Kidney (tissue), 14 donors: ENCODE results near the gene TTC23. TPM values are rescaled to one million over a fixed set of nuclear protein-coding genes. Genes with fewer than 3 reads are reported as not detected.

Experiments used
- DNase-seq, 5 donors: peaks; one replicate each; pipeline ENCODE4 v3.0.0-alpha.2; 2013 to 2020
- FAIRE-seq: peaks from 2 replicates; lab custom pipeline; 2012; peaks lifted over from hg19 to GRCh38; lab: Jason Lieb, UNC
- H3K27ac ChIP-seq, 2 donors: one replicate each; pipeline ENCODE4 v1.7.0; 2013; ENCODE audit warnings: low read depth in 2 of 2, low read length in 2 of 2, inconsistent platforms in 1 of 2
- H3K27me3 ChIP-seq: one replicate; pipeline ENCODE4 v1.7.1; 2013; ENCODE audit warnings: low read length, inconsistent platforms; ENCODE audit not compliant: control insufficient read depth, insufficient read depth
- H3K36me3 ChIP-seq, 3 donors: one replicate each; pipeline versions ENCODE4 v1.7.0 to v1.7.1; 2013; ENCODE audit warnings: low read length in 3 of 3, control low read depth in 1 of 3, inconsistent platforms in 1 of 3; ENCODE audit not compliant: insufficient read depth in 3 of 3, control insufficient read depth in 2 of 3
- H3K4me1 ChIP-seq, 3 donors: one replicate each; pipeline versions ENCODE4 v1.7.0 to v1.7.1; 2013; ENCODE audit warnings: low read length in 3 of 3, inconsistent platforms in 1 of 3, low read depth in 1 of 3; ENCODE audit not compliant: control insufficient read depth in 2 of 3, insufficient read depth in 2 of 3
- H3K4me3 ChIP-seq, 3 donors: one replicate each; pipeline versions ENCODE4 v1.7.0 to v1.8.1; 2013; ENCODE audit warnings: low read length in 3 of 3, control low read depth in 1 of 3, inconsistent platforms in 1 of 3
- H3K9ac ChIP-seq, 3 donors: one replicate each; pipeline versions ENCODE4 v1.7.0 to v1.7.1; 2013; ENCODE audit warnings: low read length in 3 of 3, control low read depth in 1 of 3, inconsistent platforms in 1 of 3
- H3K9me3 ChIP-seq, 3 donors: one replicate each; pipeline versions ENCODE4 v1.7.0 to v1.7.1; 2013; ENCODE audit warnings: low read length in 3 of 3, control low read depth in 1 of 3, inconsistent platforms in 1 of 3; ENCODE audit not compliant: control insufficient read depth in 2 of 3, insufficient read depth in 1 of 3
- intact Hi-C: fragments of 100-400 bp; cut with DNase I; formaldehyde crosslinking; loops from one replicate; pipeline ENCODE4 v1.11.1; 2022
- polyA plus RNA-seq: library from polyadenylated mRNA; stranded (reverse); fragments of 350-450 nt; fragmentation: Illumina TruSeq; extraction: RNeasy Lipid Tissue Mini Kit (QIAGEN cat#74804); gene quantifications from one replicate; pipeline ENCODE4 v1.2.3, GENCODE V29; 2014; ENCODE audit warnings: low read depth, low replicate concordance; ENCODE audit not compliant: insufficient read depth
- total RNA-seq: library from RNA; stranded (reverse); fragmentation: NEBNext Ultra II Directional; extraction: Animal tissue kit (Norgen Biotek cat#: 25700); gene quantifications from one replicate; pipeline ENCODE4 v1.2.1, GENCODE V29; 2021
- TF ChIP-seq, protein P1 (sequence below): IDR thresholded peaks from 3 replicates; pipeline ENCODE4 v1.5.1; 2012; ENCODE audit warnings: mild to moderate bottlenecking, moderate library complexity, borderline replicate concordance; ENCODE audit not compliant: insufficient read depth; ENCODE audit errors: extremely low read depth
- donor health status: control.
- donor health status: control.
- donor health status: control.
- donor health status: control.
- donor health status: control.
- donor health status: DM: yes; HTN: yes; CAD: no.
- donor health status: Normal renal cell carcinoma (clear cell type).

The TTC23 gene
- total and polyA plus RNA-seq, 2 donors from 2014 or later = 11.2 to 23.6 TPM

DNA sequence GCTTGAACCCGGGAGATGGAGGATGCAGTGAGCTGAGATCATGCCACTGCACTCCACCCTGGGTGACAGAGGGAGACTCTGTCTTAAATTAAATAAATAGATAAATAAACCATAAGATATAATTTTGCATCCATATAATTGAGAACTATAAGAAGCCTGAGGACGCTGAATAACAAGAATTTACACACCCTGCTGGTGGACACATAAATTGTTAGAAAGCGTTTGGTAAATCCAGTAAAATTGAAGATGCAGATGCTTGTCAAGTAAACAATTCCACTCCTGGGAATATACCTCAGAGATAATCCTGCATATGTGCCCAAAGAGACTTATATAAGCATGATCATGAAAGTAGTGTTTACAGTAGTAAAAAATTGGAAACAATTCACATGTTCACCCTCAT, 41.7 kb downstream of the TTC23 start:
- no peak overlapping the region for H3K4me3 ChIP-seq
- intact Hi-C loops = no loop called here
- no peak overlapping the region for H3K9ac ChIP-seq
- FAIRE-seq = no peak
- no peaks in the 10 kb centered on the region for H3K27me3 ChIP-seq
- no peak for DNase-seq
- H3K9me3 ChIP-seq = no peaks in the 10 kb centered on the region
- H3K27ac ChIP-seq = no peak overlapping the region
- H3K36me3 ChIP-seq = peaks cover 0 to 4% (median 0%) of the 10 kb centered on the region in 3 donors
- TF ChIP-seq, protein P1, sequence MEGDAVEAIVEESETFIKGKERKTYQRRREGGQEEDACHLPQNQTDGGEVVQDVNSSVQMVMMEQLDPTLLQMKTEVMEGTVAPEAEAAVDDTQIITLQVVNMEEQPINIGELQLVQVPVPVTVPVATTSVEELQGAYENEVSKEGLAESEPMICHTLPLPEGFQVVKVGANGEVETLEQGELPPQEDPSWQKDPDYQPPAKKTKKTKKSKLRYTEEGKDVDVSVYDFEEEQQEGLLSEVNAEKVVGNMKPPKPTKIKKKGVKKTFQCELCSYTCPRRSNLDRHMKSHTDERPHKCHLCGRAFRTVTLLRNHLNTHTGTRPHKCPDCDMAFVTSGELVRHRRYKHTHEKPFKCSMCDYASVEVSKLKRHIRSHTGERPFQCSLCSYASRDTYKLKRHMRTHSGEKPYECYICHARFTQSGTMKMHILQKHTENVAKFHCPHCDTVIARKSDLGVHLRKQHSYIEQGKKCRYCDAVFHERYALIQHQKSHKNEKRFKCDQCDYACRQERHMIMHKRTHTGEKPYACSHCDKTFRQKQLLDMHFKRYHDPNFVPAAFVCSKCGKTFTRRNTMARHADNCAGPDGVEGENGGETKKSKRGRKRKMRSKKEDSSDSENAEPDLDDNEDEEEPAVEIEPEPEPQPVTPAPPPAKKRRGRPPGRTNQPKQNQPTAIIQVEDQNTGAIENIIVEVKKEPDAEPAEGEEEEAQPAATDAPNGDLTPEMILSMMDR = no peak
- H3K4me1 ChIP-seq = no peaks in the 10 kb centered on the region

DNA sequence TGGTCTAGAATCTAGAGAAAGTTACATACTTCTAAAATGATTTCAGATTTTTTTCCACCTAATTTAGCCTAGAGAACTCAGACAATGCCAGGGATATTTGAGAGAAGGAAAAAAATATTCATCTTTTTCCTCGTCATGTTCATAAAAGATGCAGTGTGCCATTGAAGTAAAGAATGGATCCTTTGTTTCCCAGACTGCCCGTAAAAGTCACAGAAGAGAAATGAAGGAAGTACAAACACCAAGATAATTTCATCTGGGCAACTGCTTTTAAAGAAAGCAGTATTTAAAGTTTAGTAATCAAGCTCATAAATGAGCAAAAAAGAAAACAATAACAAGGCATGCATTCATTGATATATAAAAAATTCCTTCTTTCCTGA, 47.2 kb downstream of the TTC23 start:
- peaks cover 0 to 17% (median 6%) of the 10 kb centered on the region in 3 donors for H3K36me3 ChIP-seq
- H3K9ac ChIP-seq = no peak overlapping the region
- H3K9me3 ChIP-seq = no peaks in the 10 kb centered on the region
- no peaks in the 10 kb centered on the region for H3K4me1 ChIP-seq
- TF ChIP-seq, protein P1 = no peak
- H3K4me3 ChIP-seq = no peak overlapping the region
- DNase-seq (no peak), FAIRE-seq (no peak)
- no peak overlapping the region for H3K27ac ChIP-seq
- no peaks in the 10 kb centered on the region for H3K27me3 ChIP-seq
- intact Hi-C loops = no loop called here

DNA sequence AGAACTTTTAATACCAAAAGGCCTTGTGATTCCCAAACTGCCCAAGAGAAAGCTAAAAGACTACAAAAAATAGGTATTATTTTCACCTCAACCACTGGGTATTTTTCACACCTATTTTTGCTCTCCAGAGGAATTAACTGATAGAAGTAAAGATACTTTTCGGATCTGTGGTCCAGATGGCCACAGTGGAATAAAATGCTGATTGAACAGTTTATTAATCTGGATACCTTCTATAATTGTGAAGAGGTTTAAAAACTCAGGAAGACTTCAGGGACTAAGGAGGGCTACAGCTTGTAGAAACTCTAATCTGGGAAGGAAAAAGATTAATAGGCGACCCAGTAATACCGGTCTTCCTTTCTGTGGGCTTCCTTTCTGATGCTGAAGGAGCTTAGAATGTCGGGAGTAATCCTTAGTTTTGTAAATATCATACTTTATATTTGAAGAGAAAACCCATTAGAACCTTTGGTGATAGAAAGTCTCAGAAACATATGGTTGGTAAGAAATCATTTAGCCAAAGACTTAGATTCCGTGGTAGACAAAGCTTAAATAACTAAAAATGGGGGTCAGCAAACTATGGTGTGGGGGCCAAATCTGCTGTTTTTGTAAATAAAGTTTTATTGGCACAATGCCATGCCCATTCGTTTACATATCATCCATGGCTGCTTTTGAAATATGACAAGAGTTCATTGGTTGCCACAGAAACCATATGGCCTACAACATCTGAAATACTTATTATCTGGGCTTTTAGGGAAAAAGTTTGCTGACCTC, 47.8 kb downstream of the TTC23 start:
- FAIRE-seq (no peak), DNase-seq (no peak)
- Histone ChIP-seq H3K27me3 (no peaks in the 10 kb centered on the region), H3K4me1 (no peaks in the 10 kb centered on the region), H3K36me3 (peaks cover 0 to 17% (median 9%) of the 10 kb centered on the region in 3 donors), H3K27ac (no peak overlapping the region), H3K4me3 (no peak overlapping the region), H3K9me3 (no peaks in the 10 kb centered on the region), H3K9ac (no peak overlapping the region)
- TF ChIP-seq, protein P1 = no peak
- intact Hi-C loops = no loop called here
